A673 (cell line): Measurements from ENCODE around the gene EIF5.

ENCODE experiments used
- EZH2 ChIP-seq: fragments of 200-600 bp; sonication (generic); IDR thresholded peaks from 2 replicates; pipeline ENCODE4 v1.6.1; 2017; ENCODE audit warnings: borderline replicate concordance, low read depth, mild to moderate bottlenecking, mixed read lengths, antibody characterized with exemption, low read length; ENCODE audit not compliant: poor library complexity, severe bottlenecking
- TF ChIP-seq, protein P1 (sequence below): fragments of 300-800, 200-600 bp; sonication (generic); conservative IDR thresholded peaks from 2 replicates; pipeline ENCODE4 v1.5.1; 2017; ENCODE audit warnings: low read depth, mild to moderate bottlenecking, antibody characterized with exemption, low read length, moderate library complexity, mixed read lengths

DNA sequence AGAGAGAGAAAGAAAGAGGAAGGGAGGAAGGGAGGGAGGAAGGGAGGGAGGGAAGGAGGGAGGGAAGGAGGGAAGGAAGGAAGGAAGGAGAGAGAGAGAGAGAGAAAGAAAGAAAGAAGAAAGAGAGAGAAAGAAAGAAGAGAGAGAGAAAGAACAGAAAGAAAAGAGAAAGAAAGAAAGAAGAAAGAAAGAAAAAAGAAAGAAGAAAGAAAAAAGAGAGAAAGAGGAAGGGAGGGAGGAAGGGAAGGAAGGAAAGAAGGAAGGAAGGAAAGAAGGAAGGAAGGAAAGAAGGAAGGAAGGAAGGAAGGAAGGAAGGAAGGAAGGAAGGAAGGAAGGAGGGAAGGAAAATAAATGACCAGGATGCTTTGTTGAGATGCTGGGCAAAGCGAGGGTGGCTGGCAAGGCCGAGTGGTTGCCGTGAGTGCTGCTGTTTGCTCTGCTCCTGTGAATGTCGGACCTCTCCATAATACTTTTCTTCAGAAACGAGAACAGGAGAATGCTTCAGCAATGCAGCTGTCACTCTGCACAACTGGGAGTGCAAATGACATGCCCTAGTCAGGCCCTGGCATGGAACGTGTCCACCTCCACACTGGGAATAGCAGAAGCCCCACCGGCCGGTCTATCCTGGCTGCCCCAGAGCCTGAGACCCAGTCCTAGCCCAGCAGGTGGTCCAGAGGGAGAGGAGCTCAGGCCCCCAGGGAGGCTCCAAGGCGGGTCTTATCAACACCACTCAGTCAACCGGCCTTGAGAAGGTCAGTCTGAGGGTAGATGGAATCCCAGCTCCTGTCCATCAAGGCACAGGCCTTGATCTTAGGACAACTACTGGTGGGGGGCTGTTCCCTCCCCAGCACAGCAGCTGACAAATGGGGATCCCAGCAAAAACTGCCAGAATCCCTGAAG, 25.1 kb upstream of the EIF5 start:
- TF ChIP-seq, protein P1, sequence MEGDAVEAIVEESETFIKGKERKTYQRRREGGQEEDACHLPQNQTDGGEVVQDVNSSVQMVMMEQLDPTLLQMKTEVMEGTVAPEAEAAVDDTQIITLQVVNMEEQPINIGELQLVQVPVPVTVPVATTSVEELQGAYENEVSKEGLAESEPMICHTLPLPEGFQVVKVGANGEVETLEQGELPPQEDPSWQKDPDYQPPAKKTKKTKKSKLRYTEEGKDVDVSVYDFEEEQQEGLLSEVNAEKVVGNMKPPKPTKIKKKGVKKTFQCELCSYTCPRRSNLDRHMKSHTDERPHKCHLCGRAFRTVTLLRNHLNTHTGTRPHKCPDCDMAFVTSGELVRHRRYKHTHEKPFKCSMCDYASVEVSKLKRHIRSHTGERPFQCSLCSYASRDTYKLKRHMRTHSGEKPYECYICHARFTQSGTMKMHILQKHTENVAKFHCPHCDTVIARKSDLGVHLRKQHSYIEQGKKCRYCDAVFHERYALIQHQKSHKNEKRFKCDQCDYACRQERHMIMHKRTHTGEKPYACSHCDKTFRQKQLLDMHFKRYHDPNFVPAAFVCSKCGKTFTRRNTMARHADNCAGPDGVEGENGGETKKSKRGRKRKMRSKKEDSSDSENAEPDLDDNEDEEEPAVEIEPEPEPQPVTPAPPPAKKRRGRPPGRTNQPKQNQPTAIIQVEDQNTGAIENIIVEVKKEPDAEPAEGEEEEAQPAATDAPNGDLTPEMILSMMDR, result no peak
- no peak for TF ChIP-seq EZH2
